A375 (cell line): ENCODE measurements around the gene TST. TPM values are rescaled to one million over a fixed set of nuclear protein-coding genes. Genes with fewer than 3 reads are reported as not detected.

Experiments
- small RNA-seq: library from RNA; depleted of rRNA; stranded (forward); fragments of <200 nt; gene quantifications from one replicate; pipeline ENCODE3, GENCODE V24; 2014
- total RNA-seq: library from RNA; depleted of rRNA; stranded (reverse); fragments of >200 nt; shearing (Covaris generic); gene quantifications from 2 replicates; pipeline ENCODE4 v1.2.3, GENCODE V29; 2014; rRNA removed

The TST gene
- total RNA-seq, result 26.6 and 28.0 TPM in 2 replicates

GRCh38 chr22:37019309-37020191, at the start of gene TST, which contains the start of gene MPST:
Gene TST, minus strand, starts transcription at chr22:37019447. Its CDS starts 715 bp downstream, at chr22:37018732.
Gene MPST, plus strand, starts transcription at chr22:37019742. Its CDS starts 95 bp downstream, at chr22:37019837.

GRCh38 chr22:37051391-37052385, 32.4 kb upstream of the TST start, which contains the start of gene KCTD17:
Gene KCTD17, plus strand, starts transcription at chr22:37051742. Its CDS starts 19 bp downstream, at chr22:37051761.

Small RNAs within 50 kb of the gene (small RNA-seq; reads per million reads assigned to genes)
- not detected for gene RF00019

Other genes starting within 250 kb of the TST start
- 4.8 and 6.3 TPM in 2 replicates for gene IFT27, start 243.3 kb downstream of the TST start, total RNA-seq
- gene PVALB, start 202.4 kb downstream of the TST start, total RNA-seq, result not detected in 2 replicates
- 0.24 TPM in 1 of 2 replicates, not detected in the other for gene NCF4, start 158.4 kb downstream of the TST start, total RNA-seq
- not detected in 2 replicates for gene CSF2RB, start 105.8 kb downstream of the TST start, total RNA-seq
- 61.4 and 63.6 TPM in 2 replicates for gene MPST, start 295 bp upstream of the TST start, total RNA-seq
- gene KCTD17, start 32.3 kb upstream of the TST start, total RNA-seq, result 19.1 and 23.7 TPM in 2 replicates
- gene TMPRSS6, start 90.3 kb upstream of the TST start, total RNA-seq, result not detected in 2 replicates
- gene IL2RB, start 130.5 kb upstream of the TST start, total RNA-seq, result not detected in 2 replicates
- 1.7 and 2.1 TPM in 2 replicates for gene C1QTNF6, start 168.8 kb upstream of the TST start, total RNA-seq
- not detected in 2 replicates for gene SSTR3, start 193.0 kb upstream of the TST start, total RNA-seq
- 0.40 TPM in 1 of 2 replicates, not detected in the other for gene RAC2, start 224.8 kb upstream of the TST start, total RNA-seq